ENCODE data around the gene ARID1B.

GRCh38 chr6:156995502-156995901, 218.3 kb downstream of the ARID1B start:
- TF ChIP-seq CTCF (conservative IDR thresholded peaks at IDR 0.05) (no peak), EZH2 (IDR thresholded peaks at IDR 0.05; ENCODE audit: low read depth) (no peak)

Data from PC-9 (cell line).